ENCODE data around the gene PITPNC1.

DNA sequence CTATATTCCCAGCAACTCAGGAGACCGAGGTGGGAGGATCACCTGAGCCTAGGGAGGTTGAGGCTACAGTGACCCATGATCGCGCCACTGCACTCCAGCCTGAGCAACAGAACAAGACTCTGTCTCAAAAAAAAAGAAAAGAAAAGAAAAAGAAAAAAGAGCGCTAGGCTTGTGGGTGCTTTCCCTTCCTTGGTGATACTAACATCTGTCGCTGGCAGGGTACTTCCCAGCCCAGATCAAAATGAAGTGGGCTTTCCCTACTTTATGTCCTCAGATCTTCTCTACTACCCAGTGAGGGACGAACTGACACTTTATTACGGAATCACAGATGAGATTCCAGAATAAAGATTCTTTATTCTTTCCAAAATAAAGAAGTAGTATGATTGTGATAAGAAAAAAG is 236.9 kb downstream of the PITPNC1 start:
- TF ChIP-seq, protein P1, sequence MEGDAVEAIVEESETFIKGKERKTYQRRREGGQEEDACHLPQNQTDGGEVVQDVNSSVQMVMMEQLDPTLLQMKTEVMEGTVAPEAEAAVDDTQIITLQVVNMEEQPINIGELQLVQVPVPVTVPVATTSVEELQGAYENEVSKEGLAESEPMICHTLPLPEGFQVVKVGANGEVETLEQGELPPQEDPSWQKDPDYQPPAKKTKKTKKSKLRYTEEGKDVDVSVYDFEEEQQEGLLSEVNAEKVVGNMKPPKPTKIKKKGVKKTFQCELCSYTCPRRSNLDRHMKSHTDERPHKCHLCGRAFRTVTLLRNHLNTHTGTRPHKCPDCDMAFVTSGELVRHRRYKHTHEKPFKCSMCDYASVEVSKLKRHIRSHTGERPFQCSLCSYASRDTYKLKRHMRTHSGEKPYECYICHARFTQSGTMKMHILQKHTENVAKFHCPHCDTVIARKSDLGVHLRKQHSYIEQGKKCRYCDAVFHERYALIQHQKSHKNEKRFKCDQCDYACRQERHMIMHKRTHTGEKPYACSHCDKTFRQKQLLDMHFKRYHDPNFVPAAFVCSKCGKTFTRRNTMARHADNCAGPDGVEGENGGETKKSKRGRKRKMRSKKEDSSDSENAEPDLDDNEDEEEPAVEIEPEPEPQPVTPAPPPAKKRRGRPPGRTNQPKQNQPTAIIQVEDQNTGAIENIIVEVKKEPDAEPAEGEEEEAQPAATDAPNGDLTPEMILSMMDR (IDR thresholded peaks at IDR 0.05): no peak
- no peak for TF ChIP-seq EZH2 (IDR thresholded peaks at IDR 0.05; ENCODE audit: borderline replicate concordance, insufficient read depth, low read depth, low read length, poor library complexity, severe bottlenecking)
